ENCODE results near the gene TPST2. TPM values are rescaled to one million over a fixed set of nuclear protein-coding genes. Genes with fewer than 3 reads are reported as not detected.

The TPST2 gene
- total RNA-seq, 4 donors from 2014 or later: 22.0 to 30.9 (median 28.7) TPM

DNA sequence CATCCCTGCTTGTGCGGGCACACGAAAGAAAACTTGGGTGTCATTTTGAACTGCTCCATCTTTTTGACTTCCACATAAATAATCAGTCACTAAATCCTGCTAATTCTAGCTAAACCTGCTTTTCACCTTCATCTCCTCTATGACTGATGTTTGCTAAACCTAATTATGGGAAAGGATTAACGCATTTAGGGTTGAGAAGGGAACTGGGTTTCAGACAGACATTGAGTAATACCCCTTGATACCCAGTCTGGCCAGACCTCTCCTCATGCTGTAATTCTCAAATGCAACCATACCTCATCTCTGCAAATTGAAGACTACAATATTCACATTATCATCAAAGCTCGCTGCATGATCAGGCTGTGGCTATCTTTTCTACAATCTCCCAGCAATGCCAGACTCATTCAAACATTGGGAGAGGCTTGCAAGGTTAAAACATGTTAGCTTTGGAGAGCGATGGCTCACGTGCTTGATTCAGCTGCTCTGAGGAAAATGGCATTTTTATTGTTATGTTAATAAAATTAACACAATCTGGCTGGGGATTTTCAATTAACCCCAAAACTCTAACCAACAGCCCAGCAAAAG, 108.7 kb downstream of the TPST2 start:
- H3K9me3 ChIP-seq: no peaks in the 10 kb centered on the region
- peaks cover 51 to 69% (median 61%) of the 10 kb centered on the region in 4 donors for H3K4me1 ChIP-seq
- TF ChIP-seq POLR2AphosphoS5 (IDR thresholded peaks at IDR 0.05): no peak
- TF ChIP-seq, protein P1, sequence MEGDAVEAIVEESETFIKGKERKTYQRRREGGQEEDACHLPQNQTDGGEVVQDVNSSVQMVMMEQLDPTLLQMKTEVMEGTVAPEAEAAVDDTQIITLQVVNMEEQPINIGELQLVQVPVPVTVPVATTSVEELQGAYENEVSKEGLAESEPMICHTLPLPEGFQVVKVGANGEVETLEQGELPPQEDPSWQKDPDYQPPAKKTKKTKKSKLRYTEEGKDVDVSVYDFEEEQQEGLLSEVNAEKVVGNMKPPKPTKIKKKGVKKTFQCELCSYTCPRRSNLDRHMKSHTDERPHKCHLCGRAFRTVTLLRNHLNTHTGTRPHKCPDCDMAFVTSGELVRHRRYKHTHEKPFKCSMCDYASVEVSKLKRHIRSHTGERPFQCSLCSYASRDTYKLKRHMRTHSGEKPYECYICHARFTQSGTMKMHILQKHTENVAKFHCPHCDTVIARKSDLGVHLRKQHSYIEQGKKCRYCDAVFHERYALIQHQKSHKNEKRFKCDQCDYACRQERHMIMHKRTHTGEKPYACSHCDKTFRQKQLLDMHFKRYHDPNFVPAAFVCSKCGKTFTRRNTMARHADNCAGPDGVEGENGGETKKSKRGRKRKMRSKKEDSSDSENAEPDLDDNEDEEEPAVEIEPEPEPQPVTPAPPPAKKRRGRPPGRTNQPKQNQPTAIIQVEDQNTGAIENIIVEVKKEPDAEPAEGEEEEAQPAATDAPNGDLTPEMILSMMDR (IDR thresholded peaks at IDR 0.05): no peak
- TF ChIP-seq POLR2A (IDR thresholded peaks at IDR 0.05; ENCODE audit: low read depth): no peak
- TF ChIP-seq EP300 (IDR thresholded peaks at IDR 0.05): no peak
- intact Hi-C loops (cut with DNase I): no loop called here
- H3K4me3 ChIP-seq: no peak overlapping the region
- no peak overlapping the region for H3K27ac ChIP-seq (replicated peaks in 1 of 4)
- H3K36me3 ChIP-seq: peaks cover 15 to 28% (median 19%) of the 10 kb centered on the region in 4 donors
- H3K27me3 ChIP-seq: no peaks in the 10 kb centered on the region
- 71% methylated on average over 6 of the region's 6 CpGs for WGBS
- DNase-seq (ENCODE audit: extremely low spot score): no peak

DNA sequence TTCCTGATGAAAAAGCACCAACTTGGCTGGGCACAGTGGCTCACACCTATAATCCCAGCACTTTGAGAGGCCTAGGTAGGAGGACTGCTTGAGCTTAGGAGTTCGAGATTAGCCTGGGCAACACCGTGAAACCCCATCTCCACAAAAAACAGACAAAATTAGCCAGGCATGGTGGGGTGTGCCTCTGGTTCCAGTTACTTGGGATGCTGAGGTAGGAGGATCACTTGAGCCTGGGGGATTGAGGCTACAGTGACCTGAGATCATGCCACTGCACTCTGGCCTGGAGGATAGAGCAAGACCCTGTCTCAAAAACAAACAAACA, 109.4 kb downstream of the TPST2 start:
- peaks cover 21 to 35% (median 25%) of the 10 kb centered on the region in 4 donors for H3K36me3 ChIP-seq
- TF ChIP-seq, protein P1 (IDR thresholded peaks at IDR 0.05): no peak
- TF ChIP-seq POLR2AphosphoS5 (IDR thresholded peaks at IDR 0.05) (no peak), EP300 (IDR thresholded peaks at IDR 0.05) (no peak), POLR2A (IDR thresholded peaks at IDR 0.05; ENCODE audit: low read depth) (no peak)
- H3K27ac ChIP-seq (replicated peaks in 1 of 4): no peak overlapping the region
- WGBS: no CpG with 5 or more reads among the region's 2 CpGs
- no peaks in the 10 kb centered on the region for H3K27me3 ChIP-seq
- DNase-seq (ENCODE audit: extremely low spot score): no peak
- intact Hi-C loops (cut with DNase I): no loop called here
- H3K4me1 ChIP-seq: peaks cover 51 to 63% (median 59%) of the 10 kb centered on the region in 4 donors
- no peak overlapping the region for H3K4me3 ChIP-seq
- H3K9me3 ChIP-seq: no peaks in the 10 kb centered on the region

DNA sequence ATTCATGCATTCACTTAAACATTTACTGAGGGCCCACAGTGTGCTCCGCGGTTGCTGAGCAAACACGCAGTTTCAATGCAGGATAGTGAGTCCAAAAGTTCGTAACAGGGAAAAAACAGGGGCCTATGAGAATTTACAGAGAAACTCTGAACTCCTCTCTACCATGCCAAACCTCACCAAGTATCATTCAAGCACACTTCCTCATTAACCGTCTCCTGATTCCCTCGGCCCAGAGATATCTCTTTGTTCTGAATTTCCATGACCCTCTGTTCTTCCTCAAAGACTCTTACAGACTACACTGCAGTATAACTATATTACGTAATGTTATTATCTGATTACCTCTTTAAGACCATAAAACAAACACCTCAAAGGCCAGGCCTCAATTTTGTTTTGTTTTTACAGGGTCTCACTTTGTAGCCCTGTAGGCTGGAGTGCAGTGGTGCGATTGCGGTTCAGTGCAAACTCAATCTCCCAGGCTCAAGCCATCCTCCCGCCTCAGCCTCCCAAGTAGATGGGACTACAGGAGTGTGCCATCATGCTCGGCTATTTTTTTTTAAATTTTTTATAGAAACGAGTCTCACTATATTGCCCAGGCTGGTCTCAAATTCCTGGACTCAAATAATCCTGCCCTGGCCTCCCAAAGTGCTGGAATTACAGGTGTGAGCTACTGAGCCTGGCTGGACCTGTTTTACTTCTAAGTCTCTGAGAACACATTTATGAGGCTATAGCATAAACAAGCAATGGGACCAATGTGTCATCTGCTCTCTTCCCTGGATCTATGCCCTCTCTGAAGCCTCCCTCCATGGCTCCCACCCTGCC, 109.9 kb downstream of the TPST2 start:
- TF ChIP-seq POLR2A (IDR thresholded peaks at IDR 0.05; ENCODE audit: low read depth) (no peak), EP300 (IDR thresholded peaks at IDR 0.05) (no peak), POLR2AphosphoS5 (IDR thresholded peaks at IDR 0.05) (no peak)
- TF ChIP-seq, protein P1 (IDR thresholded peaks at IDR 0.05): no peak
- peaks cover 25 to 40% (median 30%) of the 10 kb centered on the region in 4 donors for H3K36me3 ChIP-seq
- H3K4me1 ChIP-seq: peaks cover 47 to 58% (median 53%) of the 10 kb centered on the region in 4 donors
- intact Hi-C loops (cut with DNase I): no loop called here
- no peak overlapping the region for H3K27ac ChIP-seq (replicated peaks in 1 of 4)
- no peaks in the 10 kb centered on the region for H3K9me3 ChIP-seq
- 75% methylated on average over 12 of the region's 12 CpGs for WGBS
- no peak for DNase-seq (ENCODE audit: extremely low spot score)
- H3K4me3 ChIP-seq: peak overlapping the region in 1 of 4 donors; percentile 25
- H3K27me3 ChIP-seq: no peaks in the 10 kb centered on the region

DNA sequence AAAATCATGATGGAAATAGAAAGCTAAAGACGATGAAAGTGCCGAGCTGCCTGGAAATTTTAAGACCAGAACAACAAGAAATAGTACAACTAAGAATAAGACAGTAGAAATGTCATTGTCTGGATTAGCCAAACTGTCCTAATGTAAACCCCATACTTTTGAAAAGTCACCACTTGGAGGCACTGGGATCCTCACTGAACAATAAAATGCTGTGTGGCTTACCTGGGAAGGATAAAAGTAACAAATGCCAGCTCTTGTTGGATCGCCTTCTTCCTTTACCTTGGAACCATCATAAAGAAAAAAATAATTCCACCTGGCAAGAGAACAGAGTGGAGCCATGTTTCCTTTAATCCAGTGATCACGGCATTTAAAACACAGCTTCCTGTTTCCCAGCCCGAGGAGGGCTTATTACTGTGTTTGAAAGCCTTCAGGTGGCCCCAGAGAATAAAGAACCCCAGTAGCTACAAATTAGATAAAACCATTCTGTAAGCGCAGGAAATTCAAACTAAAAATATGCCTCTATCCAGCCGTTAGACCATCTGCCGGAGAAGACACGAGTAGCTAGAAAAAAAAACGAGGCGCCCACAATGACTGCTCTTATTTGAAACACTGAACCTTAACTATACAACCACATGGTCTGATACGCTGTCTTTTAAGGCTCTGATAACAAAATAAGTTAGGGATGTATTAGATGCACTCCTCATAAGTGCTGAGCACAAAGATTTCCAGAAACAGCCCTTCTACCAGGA, 110.7 kb downstream of the TPST2 start:
- TF ChIP-seq POLR2A (IDR thresholded peaks at IDR 0.05; ENCODE audit: low read depth) (no peak), POLR2AphosphoS5 (IDR thresholded peaks at IDR 0.05) (no peak), EP300 (IDR thresholded peaks at IDR 0.05) (no peak)
- TF ChIP-seq, protein P1 (IDR thresholded peaks at IDR 0.05): no peak
- DNase-seq (ENCODE audit: extremely low spot score): no peak
- WGBS: 66% methylated on average over 12 of the region's 12 CpGs
- intact Hi-C loops (cut with DNase I): no loop called here
- no peak overlapping the region for H3K27ac ChIP-seq (replicated peaks in 1 of 4)
- peak overlapping the region in 1 of 4 donors; percentile 25 for H3K4me3 ChIP-seq
- no peaks in the 10 kb centered on the region for H3K27me3 ChIP-seq
- no peaks in the 10 kb centered on the region for H3K9me3 ChIP-seq
- H3K36me3 ChIP-seq: peaks cover 27 to 46% (median 34%) of the 10 kb centered on the region in 4 donors
- H3K4me1 ChIP-seq: peaks cover 40 to 50% (median 45%) of the 10 kb centered on the region in 4 donors
